ENCODE data around the gene SLIT3.

DNA sequence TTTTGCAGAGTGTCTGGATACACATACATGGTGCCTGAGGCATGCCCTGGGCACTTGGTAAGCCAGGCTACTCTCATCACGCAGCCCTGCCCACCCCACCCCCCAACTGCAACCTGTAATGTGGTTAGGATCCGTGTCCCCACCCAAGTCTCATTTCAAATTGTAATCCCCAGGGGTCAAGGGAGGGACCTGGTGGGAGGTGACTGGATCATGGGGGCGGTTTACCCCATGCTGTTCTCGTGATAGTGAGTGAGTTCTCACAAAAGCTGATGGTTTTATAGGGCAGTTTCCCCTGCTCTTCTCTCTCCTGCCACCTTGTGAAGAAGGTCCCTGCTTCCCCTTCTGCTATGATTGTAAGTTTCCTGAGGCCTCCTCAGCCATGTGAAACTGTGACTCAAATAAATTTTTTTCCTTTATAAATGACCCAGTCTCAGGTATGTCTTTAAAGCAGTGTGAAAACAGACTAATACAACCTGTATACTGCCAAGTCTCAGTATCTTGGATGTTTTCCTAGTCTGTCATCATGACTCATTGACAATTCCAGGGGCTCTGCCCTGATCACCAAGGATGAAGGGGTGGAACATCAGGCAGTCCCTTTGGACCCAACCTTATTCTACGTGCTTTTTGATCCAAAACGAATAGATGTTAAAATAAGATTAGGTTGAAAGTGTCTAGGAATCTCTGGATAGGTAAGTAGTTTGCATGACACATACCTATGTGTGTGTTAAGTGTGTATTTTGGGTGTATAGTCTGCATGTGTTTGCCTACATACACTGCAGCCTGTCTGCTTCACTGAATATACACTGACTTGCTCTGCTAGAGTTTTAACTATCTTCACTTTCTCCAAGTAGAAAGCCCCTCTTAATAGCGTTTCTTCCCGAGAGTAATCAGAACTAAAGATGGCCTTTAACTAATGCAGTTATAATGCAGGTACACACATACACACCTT lies 293.8 kb downstream of the SLIT3 start:
- TF ChIP-seq, protein P1, sequence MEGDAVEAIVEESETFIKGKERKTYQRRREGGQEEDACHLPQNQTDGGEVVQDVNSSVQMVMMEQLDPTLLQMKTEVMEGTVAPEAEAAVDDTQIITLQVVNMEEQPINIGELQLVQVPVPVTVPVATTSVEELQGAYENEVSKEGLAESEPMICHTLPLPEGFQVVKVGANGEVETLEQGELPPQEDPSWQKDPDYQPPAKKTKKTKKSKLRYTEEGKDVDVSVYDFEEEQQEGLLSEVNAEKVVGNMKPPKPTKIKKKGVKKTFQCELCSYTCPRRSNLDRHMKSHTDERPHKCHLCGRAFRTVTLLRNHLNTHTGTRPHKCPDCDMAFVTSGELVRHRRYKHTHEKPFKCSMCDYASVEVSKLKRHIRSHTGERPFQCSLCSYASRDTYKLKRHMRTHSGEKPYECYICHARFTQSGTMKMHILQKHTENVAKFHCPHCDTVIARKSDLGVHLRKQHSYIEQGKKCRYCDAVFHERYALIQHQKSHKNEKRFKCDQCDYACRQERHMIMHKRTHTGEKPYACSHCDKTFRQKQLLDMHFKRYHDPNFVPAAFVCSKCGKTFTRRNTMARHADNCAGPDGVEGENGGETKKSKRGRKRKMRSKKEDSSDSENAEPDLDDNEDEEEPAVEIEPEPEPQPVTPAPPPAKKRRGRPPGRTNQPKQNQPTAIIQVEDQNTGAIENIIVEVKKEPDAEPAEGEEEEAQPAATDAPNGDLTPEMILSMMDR (IDR thresholded peaks at IDR 0.05; ENCODE audit: poor library complexity), result no peak
- TF ChIP-seq EZH2 (IDR thresholded peaks at IDR 0.05; ENCODE audit: borderline replicate concordance), result no peak
- no peak for TF ChIP-seq EZH2phosphoT487 (IDR thresholded peaks at IDR 0.05; ENCODE audit: low read depth, severe bottlenecking, unreplicated experiment)
